Measurements from ENCODE around the gene PRDM12. TPM values are rescaled to one million over a fixed set of nuclear protein-coding genes. Genes with fewer than 3 reads are reported as not detected.
A peak's percentile ranks its signal among the peaks of the same experiment; 100 is the strongest.

Gene PRDM12
- total RNA-seq, 2 experiments from 2014 or later: 0.14 to 0.15 TPM

GRCh38 chr9:130712564-130713285 lies 48.3 kb downstream of the PRDM12 start:
- Mint-ChIP-seq H3K4me1 (peaks cover 34% of the 10 kb centered on the region), H3K36me3 (no peaks in the 10 kb centered on the region), H3K27me3 (no peaks in the 10 kb centered on the region), H3K27ac (peak overlapping the region; percentile 89), H3K9me3 (ENCODE audit: low read depth) (no peaks in the 10 kb centered on the region), H3K4me3 (peak overlapping the region; percentile 86)
- peak; percentile 98 for DNase-seq
- ATAC-seq: peak; percentile 99
- CTCF ChIA-PET: interaction anchor here (0.7 to 2.6 kb wide), 4 partner anchors 11 to 398 kb away, joined by 3 to 8 read pairs (median 4); no protein-coding TSS in a partner anchor

GRCh38 chr9:130713286-130713960 lies 49.0 kb downstream of the PRDM12 start:
- H3K9me3 Mint-ChIP-seq (ENCODE audit: low read depth): no peaks in the 10 kb centered on the region
- CTCF ChIA-PET: interaction anchor here (1.2 to 2.6 kb wide), 3 partner anchors 12 to 152 kb away, joined by 3 to 8 read pairs (median 6); no protein-coding TSS in a partner anchor
- H3K27ac Mint-ChIP-seq: peak overlapping the region; percentile 89
- no peaks in the 10 kb centered on the region for H3K27me3 Mint-ChIP-seq
- DNase-seq (no peak), ATAC-seq (no peak)
- H3K4me1 Mint-ChIP-seq: peaks cover 34% of the 10 kb centered on the region
- H3K36me3 Mint-ChIP-seq: no peaks in the 10 kb centered on the region
- peak overlapping the region; percentile 86 for H3K4me3 Mint-ChIP-seq

GRCh38 chr9:130714586-130715110 lies 50.3 kb downstream of the PRDM12 start:
- DNase-seq (no peak), ATAC-seq (no peak)
- Mint-ChIP-seq H3K36me3 (no peaks in the 10 kb centered on the region), H3K4me1 (peaks cover 34% of the 10 kb centered on the region), H3K27me3 (no peaks in the 10 kb centered on the region), H3K9me3 (ENCODE audit: low read depth) (no peaks in the 10 kb centered on the region), H3K27ac (no peak overlapping the region), H3K4me3 (peak overlapping the region; percentile 86)
- CTCF ChIA-PET: interaction anchor here (0.5 to 2.6 kb wide), 5 partner anchors 8 to 153 kb away, joined by 3 to 10 read pairs (median 4); no protein-coding TSS in a partner anchor

- H3K9me3 Mint-ChIP-seq (ENCODE audit: low read depth): no peaks in the 10 kb centered on the region
- DNase-seq (no peak), ATAC-seq (no peak)
- H3K4me3 Mint-ChIP-seq: peak overlapping the region; percentile 19
- no peaks in the 10 kb centered on the region for H3K36me3 Mint-ChIP-seq
- no peak overlapping the region for H3K27ac Mint-ChIP-seq
- H3K4me1 Mint-ChIP-seq: peaks cover 34% of the 10 kb centered on the region
- CTCF ChIA-PET: interaction anchor here (0.5 to 2.6 kb wide), 4 partner anchors 13 to 153 kb away, joined by 3 to 10 read pairs (median 6); no protein-coding TSS in a partner anchor
- no peaks in the 10 kb centered on the region for H3K27me3 Mint-ChIP-seq
These were observed 50.9 kb downstream of the PRDM12 start for GRCh38 chr9:130715270-130715669.

GRCh38 chr9:130718562-130718961 lies 54.2 kb downstream of the PRDM12 start:
- CTCF ChIA-PET: no interaction called here
- ATAC-seq: no peak
- Mint-ChIP-seq H3K4me1 (peaks cover 29% of the 10 kb centered on the region), H3K36me3 (no peaks in the 10 kb centered on the region), H3K4me3 (no peak overlapping the region), H3K9me3 (ENCODE audit: low read depth) (no peaks in the 10 kb centered on the region), H3K27me3 (no peaks in the 10 kb centered on the region), H3K27ac (no peak overlapping the region)
- no peak for DNase-seq

- DNase-seq (no peak), ATAC-seq (no peak)
- CTCF ChIA-PET: no interaction called here
- Mint-ChIP-seq H3K4me3 (no peak overlapping the region), H3K4me1 (peaks cover 8% of the 10 kb centered on the region), H3K36me3 (no peaks in the 10 kb centered on the region), H3K27ac (no peak overlapping the region), H3K27me3 (no peaks in the 10 kb centered on the region), H3K9me3 (ENCODE audit: low read depth) (no peaks in the 10 kb centered on the region)
These were observed 56.4 kb downstream of the PRDM12 start for GRCh38 chr9:130720762-130721161.

- no peak overlapping the region for H3K4me3 Mint-ChIP-seq
- H3K36me3 Mint-ChIP-seq: peaks cover 6% of the 10 kb centered on the region
- no peaks in the 10 kb centered on the region for H3K27me3 Mint-ChIP-seq
- no peak for DNase-seq
- ATAC-seq: no peak
- H3K27ac Mint-ChIP-seq: no peak overlapping the region
- no peaks in the 10 kb centered on the region for H3K9me3 Mint-ChIP-seq (ENCODE audit: low read depth)
- CTCF ChIA-PET: no interaction called here
- H3K4me1 Mint-ChIP-seq: peaks cover 4% of the 10 kb centered on the region
These were observed 64.3 kb downstream of the PRDM12 start for GRCh38 chr9:130728721-130729120.

GRCh38 chr9:130729145-130729544 lies 64.8 kb downstream of the PRDM12 start:
- Mint-ChIP-seq H3K27me3 (no peaks in the 10 kb centered on the region), H3K36me3 (peaks cover 6% of the 10 kb centered on the region)
- CTCF ChIA-PET: no interaction called here

GRCh38 chr9:130731355-130731754 lies 67.0 kb downstream of the PRDM12 start:
- no peaks in the 10 kb centered on the region for H3K9me3 Mint-ChIP-seq (ENCODE audit: low read depth)
- H3K4me3 Mint-ChIP-seq: no peak overlapping the region
- no peaks in the 10 kb centered on the region for H3K27me3 Mint-ChIP-seq
- DNase-seq: no peak
- no peak overlapping the region for H3K27ac Mint-ChIP-seq
- peaks cover 4% of the 10 kb centered on the region for H3K4me1 Mint-ChIP-seq
- H3K36me3 Mint-ChIP-seq: peaks cover 6% of the 10 kb centered on the region
- CTCF ChIA-PET: interaction anchor here (0.7 to 1.6 kb wide), 4 partner anchors 24 to 315 kb away, joined by 3 to 5 read pairs (median 4); no protein-coding TSS in a partner anchor
- ATAC-seq: no peak

More at GRCh38 chr9:130729145-130729544, 64.8 kb downstream of the PRDM12 start:
- no peak overlapping the region for H3K27ac Mint-ChIP-seq
- ATAC-seq (no peak), DNase-seq (no peak)
- no peak overlapping the region for H3K4me3 Mint-ChIP-seq
- no peaks in the 10 kb centered on the region for H3K9me3 Mint-ChIP-seq (ENCODE audit: low read depth)
- H3K4me1 Mint-ChIP-seq: peaks cover 4% of the 10 kb centered on the region

- no peak for ATAC-seq
- no peak overlapping the region for H3K27ac Mint-ChIP-seq
- no peak for DNase-seq
- peaks cover 6% of the 10 kb centered on the region for H3K36me3 Mint-ChIP-seq
- H3K9me3 Mint-ChIP-seq (ENCODE audit: low read depth): no peaks in the 10 kb centered on the region
- no peak overlapping the region for H3K4me3 Mint-ChIP-seq
- peaks cover 4% of the 10 kb centered on the region for H3K4me1 Mint-ChIP-seq
- H3K27me3 Mint-ChIP-seq: no peaks in the 10 kb centered on the region
- CTCF ChIA-PET: interaction anchor here (1.1 to 1.9 kb wide), 4 partner anchors 25 to 314 kb away, joined by 3 to 8 read pairs (median 5); no protein-coding TSS in a partner anchor
These were observed 67.7 kb downstream of the PRDM12 start for GRCh38 chr9:130732136-130732535.

Small RNA genes within 50 kb of the gene (microRNA-seq; reads per million reads assigned to microRNA genes)
- not detected for gene MIR6856

Other genes with a start within 250 kb of the PRDM12 start
- gene ASS1, start 219.6 kb upstream of the PRDM12 start, total RNA-seq: 10 to 100 TPM in 1 of 2 experiments, 1 to 10 TPM in 1; 5.3 to 11.1 TPM
- gene FUBP3, start 85.0 kb upstream of the PRDM12 start, total RNA-seq: 10 to 100 TPM; 37.8 to 46.0 TPM
- 10 to 100 TPM; 69.9 to 81.3 TPM for gene EXOSC2, start 29.2 kb downstream of the PRDM12 start, total RNA-seq
- 10 to 100 TPM; 34.0 to 36.2 TPM for gene ABL1, start 170.7 kb downstream of the PRDM12 start, total RNA-seq
- gene QRFP, start 232.2 kb downstream of the PRDM12 start, total RNA-seq: not detected

Measured in activated CD8-positive, alpha-beta memory T cell treated with anti-CD3 and anti-CD28 coated beads, Interleukin-2, amount 10 ng/mL, durations not matched to agents 7 days and 5 days (primary cell).